HT1080 (cell line): ENCODE measurements around the gene PIK3AP1. TPM values are rescaled to one million over a fixed set of nuclear protein-coding genes. Genes with fewer than 3 reads are reported as not detected.

ENCODE experiments used
- DNase-seq: peaks from one replicate; pipeline ENCODE4 v3.0.0-alpha.2; 2015; ENCODE audit warnings: low read depth
- total RNA-seq: library from RNA; depleted of rRNA; stranded (reverse); fragments of >200 nt; shearing (Covaris generic); gene quantifications from 2 replicates; pipeline ENCODE4 v1.2.3, GENCODE V29; 2014

The PIK3AP1 gene
- total RNA-seq, 1 experiment from 2014 or later = 3.0 TPM

GRCh38 chr10:96612055-96612830, 108.1 kb downstream of the PIK3AP1 start:
- no peak for DNase-seq

- no peak for DNase-seq
These were observed 109.5 kb downstream of the PIK3AP1 start for GRCh38 chr10:96610817-96611216.

- DNase-seq = no peak
These were observed 110.8 kb downstream of the PIK3AP1 start for GRCh38 chr10:96609510-96609909.

GRCh38 chr10:96608805-96609204, 111.5 kb downstream of the PIK3AP1 start:
- DNase-seq = no peak

GRCh38 chr10:96608262-96608661, 112.1 kb downstream of the PIK3AP1 start:
- no peak for DNase-seq

- no peak for DNase-seq
These were observed 113.4 kb downstream of the PIK3AP1 start for GRCh38 chr10:96606946-96607345.

- DNase-seq = peak; percentile 66
These were observed 114.1 kb downstream of the PIK3AP1 start for GRCh38 chr10:96606216-96606615.

GRCh38 chr10:96600337-96600736, 120.0 kb downstream of the PIK3AP1 start:
- DNase-seq = no peak

GRCh38 chr10:96598846-96599245, 121.5 kb downstream of the PIK3AP1 start:
- DNase-seq = no peak

GRCh38 chr10:96596422-96597407, 123.6 kb downstream of the PIK3AP1 start:
- no peak for DNase-seq

GRCh38 chr10:96595741-96596140, 124.6 kb downstream of the PIK3AP1 start:
- no peak for DNase-seq

GRCh38 chr10:96591946-96592345, 128.4 kb downstream of the PIK3AP1 start:
- DNase-seq = no peak

- DNase-seq = peak; percentile 34
These were observed 131.5 kb downstream of the PIK3AP1 start for GRCh38 chr10:96588616-96589419.

GRCh38 chr10:96588060-96588554, 132.2 kb downstream of the PIK3AP1 start:
- no peak for DNase-seq

- DNase-seq = peak; percentile 84
These were observed 132.9 kb downstream of the PIK3AP1 start for GRCh38 chr10:96587264-96588059.

GRCh38 chr10:96586419-96587263, 133.7 kb downstream of the PIK3AP1 start, which contains the start of gene TM9SF3:
TSS of gene TM9SF3 (minus strand) at chr10:96587012. CDS start at chr10:96586835, 177 bp downstream.
- DNase-seq = peak; percentile 84

GRCh38 chr10:96585736-96586418, 134.4 kb downstream of the PIK3AP1 start:
- DNase-seq = no peak

GRCh38 chr10:96584474-96584873, 135.8 kb downstream of the PIK3AP1 start:
- no peak for DNase-seq

- no peak for DNase-seq
These were observed 136.3 kb downstream of the PIK3AP1 start for GRCh38 chr10:96584035-96584434.
